Left lung (tissue), 10 donors: Measurements from ENCODE around the gene MCC. TPM values are rescaled to one million over a fixed set of nuclear protein-coding genes. Genes with fewer than 3 reads are reported as not detected.

Experiments used
- ATAC-seq: fragments of 200-7000 bp; cut with Tn5 transposase; one replicate; pipeline ENCODE4 v1.9.1; 2020; ENCODE audit warnings: moderate library complexity
- DNase-seq, 4 donors: peaks; one replicate each; pipeline ENCODE4 v3.0.0-alpha.2; 2013 to 2020
- H3K27ac ChIP-seq, 2 donors: fragments of 200-600 bp; sonication (generic) in 1 of 2; one replicate each; pipeline versions ENCODE4 v1.5.0 to v1.8.0; 2020 to 2021
- H3K27me3 ChIP-seq, 2 donors: fragments of 200-600 bp; sonication (generic) in 1 of 2; one replicate each; pipeline versions ENCODE4 v1.5.0 to v1.8.0; 2020 to 2021
- H3K36me3 ChIP-seq, 2 donors: fragments of 200-600 bp; sonication (generic) in 1 of 2; one replicate each; pipeline versions ENCODE4 v1.5.0 to v1.8.0; 2020 to 2021
- H3K4me1 ChIP-seq, 2 donors: fragments of 200-600 bp; one replicate each; pipeline ENCODE4 v1.8.0; 2021
- H3K4me3 ChIP-seq, 2 donors: fragments of 200-600 bp; sonication (generic) in 1 of 2; one replicate each; pipeline versions ENCODE4 v1.5.0 to v1.8.0; 2020 to 2021; ENCODE audit warnings: mild to moderate bottlenecking in 1 of 2
- H3K9me3 ChIP-seq, 2 donors: fragments of 200-600 bp; sonication (generic) in 1 of 2; one replicate each; pipeline versions ENCODE4 v1.5.0 to v1.8.0; 2020 to 2021
- CTCF ChIP-seq, 2 donors: fragments of 200-600 bp; sonication (generic) in 1 of 2; IDR thresholded peaks; one replicate each; pipeline versions ENCODE4 v1.5.0 to v1.8.0; 2021; ENCODE audit warnings: antibody characterized with exemption in 2 of 2
- intact Hi-C, 2 donors: fragments of 100-400 bp; cut with DNase I; formaldehyde crosslinking; loops; one replicate each; pipeline versions ENCODE4 v1.11.2 to v1.14.2; 2022
- polyA plus RNA-seq, 6 donors: library from polyadenylated mRNA; unstranded; fragments of 120-200 nt; gene quantifications; one replicate each; pipeline ENCODE4 v1.2.1, GENCODE V29; 2013; ENCODE audit not compliant: insufficient read length in 6 of 6
- total RNA-seq, 2 donors: library from RNA; stranded (reverse); fragmentation: NEBNext Ultra II Directional; extraction: Animal tissue kit (Norgen Biotek cat#: 25700); gene quantifications; one replicate each; pipeline ENCODE4 v1.2.1, GENCODE V29; 2021
- donor health status: DM: no; HTN: yes; CAD: no.
- donor health status: DM: no; HTN: no; CAD: no.

Gene MCC
- total and polyA plus RNA-seq, 8 donors = 12.5 to 18.4 (median 16.1) TPM

- H3K27me3 ChIP-seq = no peaks in the 10 kb centered on the region
- no peak for ATAC-seq
- H3K27ac ChIP-seq = no peak overlapping the region
- no peak for TF ChIP-seq CTCF (IDR thresholded peaks at IDR 0.05)
- no peaks in the 10 kb centered on the region for H3K9me3 ChIP-seq
- no peak overlapping the region for H3K4me3 ChIP-seq
- peaks cover 5 to 6% of the 10 kb centered on the region in 2 donors for H3K4me1 ChIP-seq
- H3K36me3 ChIP-seq = no peaks in the 10 kb centered on the region
- intact Hi-C loops = no loop called here
- DNase-seq = no peak
Observed at GRCh38 chr5:113167985-113168384, 320.3 kb downstream of the MCC start.

GRCh38 chr5:113166852-113167366 is 321.3 kb downstream of the MCC start:
- H3K4me3 ChIP-seq = no peak overlapping the region
- TF ChIP-seq CTCF (IDR thresholded peaks at IDR 0.05) = no peak
- no peaks in the 10 kb centered on the region for H3K36me3 ChIP-seq
- intact Hi-C loops = no loop called here
- peaks cover 5 to 6% of the 10 kb centered on the region in 2 donors for H3K4me1 ChIP-seq
- H3K9me3 ChIP-seq = no peaks in the 10 kb centered on the region
- H3K27ac ChIP-seq = no peak overlapping the region
- H3K27me3 ChIP-seq = no peaks in the 10 kb centered on the region
- peak; percentile 20 for ATAC-seq
- DNase-seq = no peak

GRCh38 chr5:113166261-113166660 is 322.0 kb downstream of the MCC start:
- H3K36me3 ChIP-seq = no peaks in the 10 kb centered on the region
- H3K9me3 ChIP-seq = no peaks in the 10 kb centered on the region
- H3K4me3 ChIP-seq = no peak overlapping the region
- intact Hi-C loops = no loop called here
- no peaks in the 10 kb centered on the region for H3K27me3 ChIP-seq
- no peak overlapping the region for H3K27ac ChIP-seq
- no peak for TF ChIP-seq CTCF (IDR thresholded peaks at IDR 0.05)
- ATAC-seq = no peak
- peak in 2 of 4 donors; percentile 27 to 39 for DNase-seq
- H3K4me1 ChIP-seq = peaks cover 5 to 6% of the 10 kb centered on the region in 2 donors

GRCh38 chr5:113164021-113164420 is 324.2 kb downstream of the MCC start:
- Histone ChIP-seq H3K4me3 (no peak overlapping the region), H3K4me1 (peaks cover 0 to 5% of the 10 kb centered on the region in 2 donors), H3K36me3 (no peaks in the 10 kb centered on the region), H3K27me3 (no peaks in the 10 kb centered on the region), H3K27ac (no peak overlapping the region), H3K9me3 (no peaks in the 10 kb centered on the region)
- TF ChIP-seq CTCF (IDR thresholded peaks at IDR 0.05) = no peak
- ATAC-seq (no peak), DNase-seq (no peak)
- intact Hi-C loops = no loop called here

GRCh38 chr5:113163328-113163727 is 324.9 kb downstream of the MCC start:
- DNase-seq (no peak), ATAC-seq (no peak)
- H3K4me3 ChIP-seq = no peak overlapping the region
- intact Hi-C loops = no loop called here
- peaks cover 0 to 5% of the 10 kb centered on the region in 2 donors for H3K4me1 ChIP-seq
- H3K9me3 ChIP-seq = no peaks in the 10 kb centered on the region
- no peaks in the 10 kb centered on the region for H3K27me3 ChIP-seq
- H3K27ac ChIP-seq = no peak overlapping the region
- TF ChIP-seq CTCF (IDR thresholded peaks at IDR 0.05) = no peak
- H3K36me3 ChIP-seq = no peaks in the 10 kb centered on the region
